GM19467 (cell line): ENCODE results near the gene AP1AR.
"Not testable (repeated sequence)": the region's sequence is repeated elsewhere in the genome, so short reads cannot be mapped to it uniquely, and the experiment has no call there.

Source experiments
- ATAC-seq: cut with Tn5 transposase; IDR thresholded peaks from one replicate; pipeline ENCODE4 v1.9.1; 2021; ENCODE audit warnings: mild to moderate bottlenecking, moderate library complexity; ENCODE audit not compliant: unreplicated experiment

Gene AP1AR, protein sequence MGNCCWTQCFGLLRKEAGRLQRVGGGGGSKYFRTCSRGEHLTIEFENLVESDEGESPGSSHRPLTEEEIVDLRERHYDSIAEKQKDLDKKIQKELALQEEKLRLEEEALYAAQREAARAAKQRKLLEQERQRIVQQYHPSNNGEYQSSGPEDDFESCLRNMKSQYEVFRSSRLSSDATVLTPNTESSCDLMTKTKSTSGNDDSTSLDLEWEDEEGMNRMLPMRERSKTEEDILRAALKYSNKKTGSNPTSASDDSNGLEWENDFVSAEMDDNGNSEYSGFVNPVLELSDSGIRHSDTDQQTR

GRCh38 chr4:112231779-112232713 is at the start of gene AP1AR:
Gene AP1AR, plus strand, starts transcription at chr4:112231787. Its CDS starts 305 bp downstream, at chr4:112232092.
- ATAC-seq = peak; percentile 59

GRCh38 chr4:112182604-112183003 is 49.0 kb upstream of the AP1AR start:
- ATAC-seq = no peak

DNA sequence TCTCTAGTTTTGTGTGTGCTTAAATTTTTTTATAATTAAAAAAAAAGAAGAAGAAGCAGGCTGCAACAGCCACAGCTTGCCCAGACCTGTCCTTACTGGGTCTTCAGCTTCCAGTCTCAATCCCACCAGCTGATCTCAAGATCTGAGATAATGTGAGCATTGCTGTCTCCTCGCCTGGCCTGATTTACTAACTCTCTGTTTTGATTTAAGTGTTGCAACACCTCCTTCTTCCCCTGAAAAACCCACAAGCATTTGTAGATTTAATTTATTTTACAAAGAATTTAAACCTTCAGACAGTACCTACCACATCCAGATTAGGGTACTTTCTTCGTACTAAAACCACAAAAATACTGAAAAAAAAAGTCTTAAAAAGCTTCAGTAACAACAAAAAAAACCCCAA is 48.3 kb upstream of the AP1AR start:
- ATAC-seq = no peak

GRCh38 chr4:112184438-112184837 is 47.1 kb upstream of the AP1AR start:
- no peak for ATAC-seq

DNA sequence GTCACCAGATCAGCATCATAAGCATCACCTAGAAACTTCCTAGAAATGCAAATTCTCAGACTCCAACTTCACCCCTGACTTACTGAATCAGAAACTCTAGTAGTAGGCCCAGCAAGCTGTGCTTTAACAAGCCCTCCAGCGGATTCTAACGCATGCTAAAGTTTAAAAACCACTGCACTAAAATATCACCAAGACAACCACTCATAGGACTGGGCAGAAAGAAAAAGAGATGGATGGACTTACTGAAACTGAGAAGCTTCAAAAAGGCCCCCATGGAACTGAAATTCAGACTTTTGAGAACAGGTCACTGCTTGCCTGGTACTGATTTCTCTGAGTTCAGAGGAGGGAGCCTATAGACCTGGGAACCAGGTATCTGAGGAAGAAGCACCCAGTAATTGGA is 46.3 kb upstream of the AP1AR start:
- no peak for ATAC-seq

GRCh38 chr4:112185740-112186670 is 45.6 kb upstream of the AP1AR start:
- no peak for ATAC-seq

DNA sequence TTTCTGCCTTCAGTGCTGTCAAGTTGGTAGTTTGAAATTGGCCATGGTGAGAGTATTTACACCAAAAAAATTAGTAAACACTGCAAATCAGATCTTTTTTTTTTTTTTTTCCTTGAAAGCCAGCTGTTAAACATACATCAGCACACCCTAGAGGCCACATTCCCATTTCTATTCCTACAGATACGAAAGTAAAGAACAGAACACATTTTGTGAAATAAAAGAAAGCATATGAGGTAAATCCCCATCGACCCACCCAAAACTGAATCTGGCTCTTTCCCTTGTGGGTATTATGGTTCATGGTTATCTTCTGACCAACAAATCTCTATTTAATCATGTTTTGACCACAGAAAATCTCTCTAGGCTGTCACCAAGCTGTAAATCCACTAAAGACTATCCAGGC is 41.8 kb upstream of the AP1AR start:
- ATAC-seq = no peak

GRCh38 chr4:112190684-112191083 is 40.9 kb upstream of the AP1AR start:
- no peak for ATAC-seq

DNA sequence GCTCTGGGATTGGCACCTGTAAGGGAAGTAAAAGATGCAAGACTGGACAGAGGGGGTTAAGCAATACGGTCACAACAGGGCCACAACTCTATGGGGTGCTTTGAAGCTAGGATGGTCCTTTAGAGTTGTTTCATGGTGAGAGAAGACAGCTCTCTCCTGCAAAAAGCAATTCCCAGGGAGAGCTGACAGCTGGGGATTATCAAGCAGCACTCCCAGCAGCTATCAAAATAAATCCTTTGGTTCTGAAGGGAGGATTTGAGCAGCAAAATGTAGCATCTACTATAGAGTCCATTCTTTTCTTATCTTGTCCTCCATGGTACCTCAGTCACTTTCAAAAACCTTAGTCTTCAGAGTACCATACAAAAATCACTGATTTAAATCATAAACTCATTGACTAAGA is 35.1 kb upstream of the AP1AR start:
- ATAC-seq = no peak

DNA sequence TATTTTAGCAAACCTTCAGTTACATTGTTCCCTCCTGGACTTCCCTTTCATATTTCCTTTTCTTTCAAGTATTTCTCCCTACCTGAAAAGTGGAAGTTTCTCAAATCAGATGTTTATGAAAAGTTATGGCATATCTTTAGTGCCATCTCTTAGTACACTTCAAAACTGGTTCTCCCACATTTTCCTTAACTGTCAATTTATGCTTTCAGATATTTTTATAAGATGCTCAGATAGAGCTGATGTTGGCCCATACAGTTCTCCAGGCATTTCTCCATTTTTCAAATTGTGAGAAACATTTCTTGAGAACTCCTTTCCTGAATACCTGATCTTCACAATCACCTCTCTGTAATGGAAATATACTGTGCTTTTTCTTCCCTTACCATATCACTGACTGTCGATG is 32.5 kb upstream of the AP1AR start:
- ATAC-seq = peak; percentile 3

DNA sequence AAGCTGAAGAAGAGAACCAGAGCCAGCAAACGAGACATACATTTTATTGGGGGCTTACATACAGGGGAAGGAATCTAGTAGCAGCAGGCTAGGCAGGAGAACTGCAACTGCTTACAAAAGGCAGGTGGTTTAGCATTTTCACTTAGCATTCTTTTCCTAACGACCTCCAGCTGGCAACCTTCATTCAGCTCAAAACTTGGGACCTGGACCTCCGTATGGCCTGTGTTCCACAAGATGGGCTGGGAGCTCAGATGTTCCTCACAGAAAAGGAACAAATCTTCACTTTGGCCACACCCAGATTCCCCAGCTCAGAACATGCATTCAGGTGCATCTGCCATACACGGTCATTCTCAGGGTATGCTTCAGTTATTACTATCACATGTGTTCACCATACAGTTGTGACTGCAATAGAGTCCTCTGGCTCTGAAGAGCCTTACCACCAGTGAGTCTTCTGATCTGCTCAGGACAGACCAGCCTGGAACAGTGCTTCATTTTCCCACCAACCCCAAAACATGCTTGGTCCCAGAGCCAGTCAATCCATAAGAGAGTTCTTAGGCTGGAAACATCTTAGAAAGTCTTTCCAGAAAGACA is 29.6 kb upstream of the AP1AR start:
- no peak for ATAC-seq

- no peak for ATAC-seq
These were observed 28.0 kb upstream of the AP1AR start for GRCh38 chr4:112203593-112203992.

DNA sequence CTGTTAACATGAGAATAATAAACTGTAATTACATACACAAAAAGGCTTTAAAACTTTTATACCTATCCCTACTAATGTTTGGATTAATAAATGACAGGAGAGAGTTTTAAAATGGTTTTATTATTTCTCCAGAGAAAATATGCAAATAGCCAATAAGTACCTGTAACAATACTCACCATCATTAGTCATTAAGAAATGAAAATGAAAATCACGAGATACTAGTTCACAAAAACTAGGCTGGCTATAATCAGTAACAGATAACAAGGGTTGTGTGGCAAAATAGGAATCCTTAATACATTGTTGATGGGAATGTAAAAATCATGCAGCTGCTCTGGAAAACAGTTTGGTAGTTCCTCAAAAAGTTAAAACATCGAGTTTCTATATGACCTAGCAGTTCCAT is 25.2 kb upstream of the AP1AR start:
- ATAC-seq = no peak

GRCh38 chr4:112208137-112209095 is 23.2 kb upstream of the AP1AR start:
- ATAC-seq = not testable (repeated sequence)

- no peak for ATAC-seq
These were observed 20.8 kb upstream of the AP1AR start for GRCh38 chr4:112210777-112211176.

- no peak for ATAC-seq
These were observed 18.5 kb upstream of the AP1AR start for GRCh38 chr4:112213091-112213490.

GRCh38 chr4:112213856-112214255 is 17.7 kb upstream of the AP1AR start:
- no peak for ATAC-seq

DNA sequence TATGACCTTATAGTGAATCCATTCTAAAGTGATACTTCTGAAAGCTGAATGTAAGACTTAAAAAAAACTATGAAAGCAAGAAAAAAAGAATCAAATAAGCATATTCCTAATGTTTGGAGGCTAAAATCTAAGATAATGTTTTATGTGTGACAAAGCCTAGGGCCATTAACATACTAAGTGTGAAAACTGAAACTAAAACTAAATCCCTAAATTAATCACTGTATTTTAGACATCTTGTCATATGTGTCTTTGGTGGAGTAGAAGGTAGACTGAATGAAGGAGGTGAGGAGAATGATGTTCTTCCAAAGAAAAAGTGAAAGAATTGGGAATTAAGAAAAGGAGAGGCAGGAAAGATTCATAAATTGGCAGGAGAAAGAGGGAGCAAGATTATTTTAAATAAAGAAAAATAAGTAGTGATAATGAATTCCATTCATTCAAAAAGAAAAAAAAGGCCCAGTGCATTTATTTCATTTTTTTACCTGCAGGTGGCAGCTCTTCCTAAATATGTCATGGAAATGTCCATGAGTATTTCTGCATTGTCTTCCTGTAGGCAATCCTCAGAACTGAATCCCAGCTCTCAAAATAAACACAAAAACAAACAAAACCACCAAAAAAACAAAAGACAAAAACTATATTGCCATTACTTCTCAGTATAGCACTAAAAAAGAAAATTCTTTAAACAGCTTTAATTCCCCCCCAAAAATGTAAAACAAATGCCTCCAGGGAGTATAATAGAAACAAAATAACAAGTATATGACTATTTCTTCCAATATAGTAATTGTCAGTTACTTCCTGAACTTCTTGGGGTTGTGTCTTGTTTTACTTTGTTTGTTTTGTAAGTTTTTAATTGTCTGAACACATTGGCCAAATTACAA is 17.0 kb upstream of the AP1AR start:
- ATAC-seq = no peak
